PC-3 (cell line): Measurements from ENCODE around the gene TTC39A. TPM values are rescaled to one million over a fixed set of nuclear protein-coding genes. Genes with fewer than 3 reads are reported as not detected.

Source experiments
- ATAC-seq: fragments of 200-7000 bp; cut with Tn5 transposase; 2 replicates; pipeline ENCODE4 v1.9.1; 2020; ENCODE audit warnings: mild to moderate bottlenecking, moderate library complexity
- BruUV-seq: library from RNA; stranded (reverse); fragments of 400-500 nt; replicated peaks from 2 replicates; lab custom pipeline; 2021; lab: Mats Ljungman, UMichigan
- CTCF ChIA-PET: fragments of 300-600 bp; sonication (Branson Sonifier 250); formaldehyde crosslinking; loops from one replicate; lab custom pipeline; 2022; ENCODE audit warnings: antibody characterized with exemption; lab: Charles Lee
- POLR2A ChIA-PET: fragments of 300-600 bp; sonication (Branson Sonifier 250); formaldehyde crosslinking; loops from one replicate; lab custom pipeline; 2022; ENCODE audit warnings: antibody characterized with exemption; ENCODE audit not compliant: unreplicated experiment; lab: Charles Lee
- DNase-seq: peaks from one replicate; pipeline ENCODE4 v3.0.0-alpha.2; 2015
- H2AFZ ChIP-seq: fragments of 300-600 bp; sonication (generic); 2 replicates; pipeline ENCODE4 v1.6.0; 2016; ENCODE audit warnings: antibody characterized with exemption, low read length
- H3F3A ChIP-seq: fragments of 300-600 bp; sonication (generic); one replicate; pipeline ENCODE4 v1.6.0; 2017; ENCODE audit warnings: antibody characterized with exemption, low read length, control low read depth, mild to moderate bottlenecking; ENCODE audit not compliant: unreplicated experiment
- H3K27ac ChIP-seq: fragments of 300-600 bp; sonication (generic); 2 replicates; pipeline ENCODE4 v1.5.1; 2016; ENCODE audit warnings: mild to moderate bottlenecking, low read length
- H3K27me3 ChIP-seq: fragments of 300-600 bp; sonication (generic); 2 replicates; pipeline ENCODE4 v1.6.1; 2016; ENCODE audit warnings: low read length, mixed read lengths
- H3K36me3 ChIP-seq: fragments of 300-600 bp; sonication (generic); 2 replicates; pipeline ENCODE4 v1.6.1; 2016; ENCODE audit warnings: low read depth, mixed run types, low read length, mixed read lengths
- H3K4me1 ChIP-seq: fragments of 300-600 bp; sonication (generic); 2 replicates; pipeline ENCODE4 v1.5.1; 2016; ENCODE audit warnings: low read length; ENCODE audit not compliant: insufficient read depth
- H3K4me2 ChIP-seq: fragments of 300-600 bp; sonication (generic); 2 replicates; pipeline ENCODE4 v1.6.0; 2016; ENCODE audit warnings: low read length
- H3K4me3 ChIP-seq: fragments of 300-600 bp; sonication (generic); 2 replicates; pipeline ENCODE4 v1.5.1; 2016; ENCODE audit warnings: mild to moderate bottlenecking, low read length, mixed read lengths
- H3K79me2 ChIP-seq: fragments of 300-600 bp; sonication (generic); 2 replicates; pipeline ENCODE4 v1.6.1; 2017; ENCODE audit warnings: low read length, mixed read lengths
- H3K9ac ChIP-seq: fragments of 300-600 bp; sonication (generic); 2 replicates; pipeline ENCODE4 v1.6.0; 2016; ENCODE audit warnings: mild to moderate bottlenecking, low read length
- H3K9me2 ChIP-seq: fragments of 300-600 bp; sonication (generic); replicated peaks from 2 replicates; pipeline ENCODE4 v1.6.1; 2016; ENCODE audit warnings: mixed run types, low read length, mixed read lengths
- H3K9me3 ChIP-seq: fragments of 300-600 bp; sonication (generic); 2 replicates; pipeline ENCODE4 v1.6.1; 2016; ENCODE audit warnings: low read length, mixed read lengths
- H4K20me1 ChIP-seq: fragments of 300-600 bp; sonication (generic); 2 replicates; pipeline ENCODE4 v1.6.1; 2016; ENCODE audit warnings: low read length, mixed read lengths
- CTCF ChIP-seq: fragments of 300-600 bp; sonication (generic); conservative IDR thresholded peaks from 2 replicates; pipeline ENCODE4 v1.5.1; 2017; ENCODE audit warnings: antibody characterized with exemption, low read depth, mild to moderate bottlenecking, low read length
- EZH2 ChIP-seq: fragments of 300-600 bp; sonication (generic); IDR thresholded peaks from one replicate; pipeline ENCODE4 v1.6.1; 2017; ENCODE audit warnings: antibody characterized with exemption, mild to moderate bottlenecking, low read length; ENCODE audit not compliant: unreplicated experiment
- EZH2phosphoT487 ChIP-seq: fragments of 300-600 bp; sonication (generic); IDR thresholded peaks from 2 replicates; pipeline ENCODE4 v1.6.1; 2018; ENCODE audit warnings: mild to moderate bottlenecking, antibody characterized with exemption, low read length, borderline replicate concordance
- intact Hi-C: fragments of 100-400 bp; cut with micrococcal nuclease; formaldehyde crosslinking; loops from 2 replicates; pipeline ENCODE4 v1.9.0; 2023
- total RNA-seq: library from RNA; depleted of rRNA; stranded (reverse); fragments of >200 nt; gene quantifications from 2 replicates; pipeline ENCODE4 v1.2.3, GENCODE V29; 2014; rRNA removed

The TTC39A gene
- total RNA-seq, 1 experiment from 2014 or later = 11.1 TPM

- no peak overlapping the region for H2AFZ ChIP-seq
- peaks cover 67% of the 10 kb centered on the region for H3K79me2 ChIP-seq
- H3K4me1 ChIP-seq = peaks cover 23% of the 10 kb centered on the region
- intact Hi-C loops = loop anchor here (5.0 kb wide), 1 partner anchor 59 kb away; no protein-coding TSS in a partner anchor
- DNase-seq = no peak
- peak overlapping the region; percentile 46 for H3K27ac ChIP-seq
- H3K4me3 ChIP-seq = peak overlapping the region; percentile 96
- no peaks in the 10 kb centered on the region for H3K9me3 ChIP-seq
- peaks cover 36% of the 10 kb centered on the region for H4K20me1 ChIP-seq
- H3K36me3 ChIP-seq = no peaks in the 10 kb centered on the region
- no peaks in the 10 kb centered on the region for H3K9me2 ChIP-seq
- no TSS peak for BruUV-seq
- no peak for ATAC-seq
- CTCF ChIA-PET = no interaction called here
- peaks cover 3% of the 10 kb centered on the region for H3F3A ChIP-seq
- POLR2A ChIA-PET = interaction anchor here (0.5 kb wide), 1 partner anchor 235 kb away, joined by 3 read pairs; no protein-coding TSS in a partner anchor
- H3K9ac ChIP-seq = peak overlapping the region; percentile 35
- H3K4me2 ChIP-seq = peak overlapping the region; percentile 87
- TF ChIP-seq EZH2 (no peak), EZH2phosphoT487 (no peak), CTCF (no peak)
- no peaks in the 10 kb centered on the region for H3K27me3 ChIP-seq
Measured at GRCh38 chr1:51238034-51238403, 92.3 kb downstream of the TTC39A start.

GRCh38 chr1:51237351-51238033 lies 92.9 kb downstream of the TTC39A start:
- ATAC-seq = 0 out of 2 replicates have a peak, but pooled peaks have one; percentile 4
- CTCF ChIA-PET = interaction anchor here (0.6 kb wide), 1 partner anchor 60 kb away, joined by 3 read pairs; no protein-coding TSS in a partner anchor
- intact Hi-C loops = loop anchor here (1.0 to 5.0 kb wide), 2 partner anchors 45 to 60 kb away; no protein-coding TSS in a partner anchor
- Histone ChIP-seq H3K4me2 (peak overlapping the region; percentile 87), H3K27ac (peak overlapping the region; percentile 46), H3K27me3 (no peaks in the 10 kb centered on the region), H3K9me3 (no peaks in the 10 kb centered on the region), H3F3A (peaks cover 3% of the 10 kb centered on the region), H3K4me1 (peaks cover 23% of the 10 kb centered on the region), H2AFZ (no peak overlapping the region), H3K4me3 (peak overlapping the region; percentile 96), H3K79me2 (peaks cover 62% of the 10 kb centered on the region), H3K9me2 (no peaks in the 10 kb centered on the region), H3K9ac (peak overlapping the region; percentile 92), H3K36me3 (no peaks in the 10 kb centered on the region), H4K20me1 (peaks cover 32% of the 10 kb centered on the region)
- BruUV-seq = TSS peak; percentile 48
- DNase-seq = peak; percentile 52
- POLR2A ChIA-PET = interaction anchor here (0.5 kb wide), 1 partner anchor 235 kb away, joined by 3 read pairs; no protein-coding TSS in a partner anchor
- TF ChIP-seq EZH2 (no peak), CTCF (no peak), EZH2phosphoT487 (no peak)

Other genes starting within 250 kb of the TTC39A start
- gene C1orf185, start 228.3 kb downstream of the TTC39A start, total RNA-seq = not detected in 2 replicates
- gene RNF11, start 94.3 kb downstream of the TTC39A start, total RNA-seq = 117 and 169 TPM in 2 replicates
- 24.4 and 26.3 TPM in 2 replicates for gene EPS15, start 188.7 kb upstream of the TTC39A start, total RNA-seq